ENCODE data around the gene SPEM1.

DNA sequence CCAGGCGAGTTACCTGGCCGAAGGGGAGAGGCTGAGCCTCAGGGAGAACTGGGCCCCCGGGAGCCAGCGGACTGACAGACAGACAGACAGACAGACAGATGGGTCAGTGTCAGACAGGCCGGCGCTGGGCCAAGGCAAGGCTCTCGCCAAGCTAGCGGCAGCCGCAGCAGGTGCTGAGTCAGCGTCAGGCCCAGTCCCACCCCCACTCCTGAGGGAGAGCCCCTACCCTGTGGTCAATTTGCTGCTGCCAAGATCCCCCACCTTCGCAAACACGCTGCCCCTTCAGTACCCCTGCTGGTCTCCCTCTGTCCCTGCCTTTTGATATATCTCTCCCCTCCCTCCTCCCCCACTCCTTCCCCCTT lies 20.7 kb downstream of the SPEM1 start:
- TF ChIP-seq, protein P1, sequence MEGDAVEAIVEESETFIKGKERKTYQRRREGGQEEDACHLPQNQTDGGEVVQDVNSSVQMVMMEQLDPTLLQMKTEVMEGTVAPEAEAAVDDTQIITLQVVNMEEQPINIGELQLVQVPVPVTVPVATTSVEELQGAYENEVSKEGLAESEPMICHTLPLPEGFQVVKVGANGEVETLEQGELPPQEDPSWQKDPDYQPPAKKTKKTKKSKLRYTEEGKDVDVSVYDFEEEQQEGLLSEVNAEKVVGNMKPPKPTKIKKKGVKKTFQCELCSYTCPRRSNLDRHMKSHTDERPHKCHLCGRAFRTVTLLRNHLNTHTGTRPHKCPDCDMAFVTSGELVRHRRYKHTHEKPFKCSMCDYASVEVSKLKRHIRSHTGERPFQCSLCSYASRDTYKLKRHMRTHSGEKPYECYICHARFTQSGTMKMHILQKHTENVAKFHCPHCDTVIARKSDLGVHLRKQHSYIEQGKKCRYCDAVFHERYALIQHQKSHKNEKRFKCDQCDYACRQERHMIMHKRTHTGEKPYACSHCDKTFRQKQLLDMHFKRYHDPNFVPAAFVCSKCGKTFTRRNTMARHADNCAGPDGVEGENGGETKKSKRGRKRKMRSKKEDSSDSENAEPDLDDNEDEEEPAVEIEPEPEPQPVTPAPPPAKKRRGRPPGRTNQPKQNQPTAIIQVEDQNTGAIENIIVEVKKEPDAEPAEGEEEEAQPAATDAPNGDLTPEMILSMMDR (IDR thresholded peaks at IDR 0.05; ENCODE audit: poor library complexity), result no peak
- TF ChIP-seq EZH2phosphoT487 (IDR thresholded peaks at IDR 0.05; ENCODE audit: low read depth, severe bottlenecking, unreplicated experiment) (no peak), EZH2 (IDR thresholded peaks at IDR 0.05; ENCODE audit: borderline replicate concordance) (no peak)
